AG04449 (cell line): ENCODE data around the gene CXXC1.

ENCODE experiments used
- CTCF ChIA-PET: fragments of 350-600 bp; formaldehyde crosslinking; extraction: SDS; loops from one replicate; lab custom pipeline; 2021; ENCODE audit warnings: antibody characterized with exemption; lab: Yijun Ruan, JAX
- POLR2A ChIA-PET: fragments of 400-600, 350-600 bp; formaldehyde crosslinking; extraction: SDS; loops from one replicate; lab custom pipeline; 2020; ENCODE audit warnings: antibody characterized with exemption, inconsistent platforms; lab: Yijun Ruan, JAX
- DNase-seq: peaks from one replicate; pipeline ENCODE4 v3.0.0-alpha.2; 2010; ENCODE audit warnings: low read depth, low spot score
- H3K4me3 ChIP-seq: 2 replicates; pipeline ENCODE4 v1.5.1; 2011; ENCODE audit warnings: low read depth, mild to moderate bottlenecking, control low read depth, low read length
- TF ChIP-seq, protein P1 (sequence below): IDR thresholded peaks from one replicate; pipeline ENCODE4 v1.5.1; 2011; ENCODE audit warnings: mild to moderate bottlenecking, moderate library complexity, low read length, control low read depth, inconsistent platforms; ENCODE audit not compliant: insufficient read depth; ENCODE audit errors: missing control alignments

CXXC1 gene

DNA sequence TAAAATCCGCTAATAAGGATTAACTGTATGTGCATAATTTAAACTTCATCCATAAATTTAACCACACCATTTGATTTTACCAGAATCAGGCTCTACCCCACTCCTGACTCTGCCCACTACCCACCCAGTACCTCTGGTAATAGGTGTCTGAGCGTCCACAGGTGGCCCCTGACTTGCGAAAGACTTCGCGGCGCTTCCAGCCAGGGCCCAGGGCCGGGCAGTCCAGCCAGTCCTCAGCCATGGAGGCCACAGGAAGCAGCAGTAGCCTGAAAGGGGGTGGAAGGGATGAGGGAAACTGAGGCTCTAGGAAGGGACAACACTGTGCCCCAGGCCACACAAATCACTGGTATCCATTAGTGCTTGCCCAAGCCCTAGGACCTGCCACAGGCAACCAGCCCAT is 7.7 kb downstream of the CXXC1 start:
- peak overlapping the region; percentile 100 for H3K4me3 ChIP-seq

DNA sequence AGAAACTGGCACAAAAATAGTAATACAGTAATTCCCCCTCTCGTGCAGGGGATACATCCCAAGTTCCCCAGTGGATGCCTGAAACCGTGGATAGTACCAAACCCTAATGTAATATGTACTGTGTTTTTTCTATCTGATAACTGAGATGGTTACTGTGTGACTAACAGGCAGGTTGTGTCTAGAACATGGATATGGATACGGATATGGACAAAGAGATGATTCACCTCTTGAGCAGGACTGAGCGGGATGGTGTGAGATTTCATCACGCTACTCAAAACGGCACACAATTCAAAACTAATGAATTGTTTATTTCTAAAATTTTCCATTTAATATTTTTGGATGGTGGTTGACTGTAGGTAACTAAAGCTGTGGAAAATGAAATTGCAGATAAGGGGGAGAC is 9.6 kb downstream of the CXXC1 start:
- TF ChIP-seq, protein P1, sequence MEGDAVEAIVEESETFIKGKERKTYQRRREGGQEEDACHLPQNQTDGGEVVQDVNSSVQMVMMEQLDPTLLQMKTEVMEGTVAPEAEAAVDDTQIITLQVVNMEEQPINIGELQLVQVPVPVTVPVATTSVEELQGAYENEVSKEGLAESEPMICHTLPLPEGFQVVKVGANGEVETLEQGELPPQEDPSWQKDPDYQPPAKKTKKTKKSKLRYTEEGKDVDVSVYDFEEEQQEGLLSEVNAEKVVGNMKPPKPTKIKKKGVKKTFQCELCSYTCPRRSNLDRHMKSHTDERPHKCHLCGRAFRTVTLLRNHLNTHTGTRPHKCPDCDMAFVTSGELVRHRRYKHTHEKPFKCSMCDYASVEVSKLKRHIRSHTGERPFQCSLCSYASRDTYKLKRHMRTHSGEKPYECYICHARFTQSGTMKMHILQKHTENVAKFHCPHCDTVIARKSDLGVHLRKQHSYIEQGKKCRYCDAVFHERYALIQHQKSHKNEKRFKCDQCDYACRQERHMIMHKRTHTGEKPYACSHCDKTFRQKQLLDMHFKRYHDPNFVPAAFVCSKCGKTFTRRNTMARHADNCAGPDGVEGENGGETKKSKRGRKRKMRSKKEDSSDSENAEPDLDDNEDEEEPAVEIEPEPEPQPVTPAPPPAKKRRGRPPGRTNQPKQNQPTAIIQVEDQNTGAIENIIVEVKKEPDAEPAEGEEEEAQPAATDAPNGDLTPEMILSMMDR: no peak
- ChIA-PET POLR2A (no interaction called here), CTCF (interaction anchor here (1.8 to 4.3 kb wide), 2 partner anchors 10 to 11 kb away, joined by 5 to 29 read pairs; partner anchors contain the start of gene CFAP53)

More for the DNA sequence above, 7.7 kb downstream of the CXXC1 start:
- POLR2A ChIA-PET: no interaction called here
- TF ChIP-seq, protein P1: no peak
- CTCF ChIA-PET: interaction anchor here (4.3 kb wide), 1 partner anchor 12 kb away, joined by 29 read pairs; the partner anchor contains the start of gene CFAP53
- no peak for DNase-seq

DNA sequence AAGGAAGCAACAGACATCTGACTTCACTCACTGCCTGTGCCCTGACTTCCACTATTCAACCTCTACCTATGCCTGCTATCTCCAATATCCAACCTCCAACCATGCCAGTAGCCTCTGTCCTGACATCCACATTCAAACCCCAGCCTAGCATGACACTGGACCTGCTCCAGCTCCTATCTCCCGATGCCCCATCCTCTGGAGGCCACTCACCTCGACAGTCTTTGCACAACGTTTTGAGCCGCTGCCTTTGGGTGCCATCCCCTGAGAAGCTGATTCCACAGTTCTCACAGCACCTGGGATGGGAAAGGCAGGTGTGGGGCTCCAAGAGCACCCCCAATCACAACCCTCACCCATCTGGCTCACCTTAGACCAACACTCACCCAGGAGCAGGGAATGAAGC is 11.0 kb downstream of the CXXC1 start:
- ChIA-PET POLR2A (no interaction called here), CTCF (interaction anchor here (4.3 kb wide), 1 partner anchor 8 kb away, joined by 29 read pairs; the partner anchor contains the start of gene CFAP53)
- H3K4me3 ChIP-seq: no peak overlapping the region
- no peak for DNase-seq
- TF ChIP-seq, protein P1: no peak

More for the DNA sequence above, 9.6 kb downstream of the CXXC1 start:
- DNase-seq: no peak
- no peak overlapping the region for H3K4me3 ChIP-seq

- POLR2A ChIA-PET: no interaction called here
- CTCF ChIA-PET: interaction anchor here (4.3 kb wide), 1 partner anchor 8 kb away, joined by 29 read pairs; the partner anchor contains the start of gene CFAP53
- TF ChIP-seq, protein P1: no peak
- DNase-seq: no peak
- H3K4me3 ChIP-seq: no peak overlapping the region
Observed at GRCh38 chr18:50275503-50276036, 11.9 kb downstream of the CXXC1 start.

- TF ChIP-seq, protein P1: no peak
- DNase-seq: no peak
- ChIA-PET CTCF (no interaction called here), POLR2A (no interaction called here)
- no peak overlapping the region for H3K4me3 ChIP-seq
Observed at GRCh38 chr18:50274941-50275340, 12.6 kb downstream of the CXXC1 start.

- TF ChIP-seq, protein P1: no peak
- ChIA-PET CTCF (no interaction called here), POLR2A (no interaction called here)
- no peak for DNase-seq
- H3K4me3 ChIP-seq: no peak overlapping the region
Observed at GRCh38 chr18:50274044-50274442, 13.4 kb downstream of the CXXC1 start.
